Parathyroid adenoma (tissue), 2 donors: ENCODE data around the gene GIMD1.

Experiments
- H2AFZ ChIP-seq: fragments of 300-600 bp; sonication (generic); one replicate; pipeline ENCODE4 v1.7.0; 2017; ENCODE audit warnings: antibody characterized with exemption, mild to moderate bottlenecking
- H3K27ac ChIP-seq: fragments of 300-600 bp; sonication (generic); one replicate; pipeline ENCODE4 v1.7.0; 2017
- H3K27me3 ChIP-seq: fragments of 300-600 bp; sonication (generic); one replicate; pipeline ENCODE4 v1.7.0; 2017; ENCODE audit warnings: low read length; ENCODE audit not compliant: control insufficient read depth, insufficient read depth
- H3K36me3 ChIP-seq: fragments of 300-600 bp; sonication (generic); one replicate; pipeline ENCODE4 v1.7.0; 2017; ENCODE audit warnings: low read length; ENCODE audit not compliant: control insufficient read depth, insufficient read depth
- H3K4me1 ChIP-seq: fragments of 300-600 bp; sonication (generic); one replicate; pipeline ENCODE4 v1.7.0; 2017; ENCODE audit warnings: control low read depth
- H3K4me2 ChIP-seq: fragments of 300-600 bp; sonication (generic); one replicate; pipeline ENCODE4 v1.7.0; 2017; ENCODE audit warnings: low read length
- H3K4me3 ChIP-seq: fragments of 300-600 bp; sonication (generic); one replicate; pipeline ENCODE4 v1.7.0; 2017; ENCODE audit warnings: low read depth, low read length
- H3K79me2 ChIP-seq: fragments of 300-600 bp; sonication (generic); one replicate; pipeline ENCODE4 v1.7.0; 2017; ENCODE audit warnings: control low read depth
- H3K9ac ChIP-seq: fragments of 300-600 bp; sonication (generic); one replicate; pipeline ENCODE4 v1.7.0; 2017; ENCODE audit warnings: mild to moderate bottlenecking
- H3K9me3 ChIP-seq: fragments of 300-600 bp; sonication (generic); one replicate; pipeline ENCODE4 v1.7.0; 2017; ENCODE audit warnings: low read length; ENCODE audit not compliant: control insufficient read depth
- CTCF ChIP-seq: fragments of 300-600 bp; sonication (generic); IDR thresholded peaks from one replicate; pipeline ENCODE4 v1.7.0; 2017; ENCODE audit warnings: antibody characterized with exemption, mild to moderate bottlenecking
- donor health status: primary hyperparathyroidism.

The GIMD1 gene

GRCh38 chr4:106320235-106320634 is 48.3 kb downstream of the GIMD1 start:
- Histone ChIP-seq H3K27ac (no peak overlapping the region), H3K4me3 (no peak overlapping the region), H3K4me1 (peaks cover 3% of the 10 kb centered on the region), H3K27me3 (no peaks in the 10 kb centered on the region), H3K36me3 (no peaks in the 10 kb centered on the region), H3K9ac (no peak overlapping the region), H3K4me2 (no peak overlapping the region), H3K9me3 (no peaks in the 10 kb centered on the region), H2AFZ (no peak overlapping the region), H3K79me2 (peaks cover 4% of the 10 kb centered on the region)
- no peak for TF ChIP-seq CTCF

GRCh38 chr4:106318511-106318910 is 50.1 kb downstream of the GIMD1 start:
- Histone ChIP-seq H3K27me3 (no peaks in the 10 kb centered on the region), H3K9ac (no peak overlapping the region), H2AFZ (no peak overlapping the region), H3K79me2 (peaks cover 4% of the 10 kb centered on the region), H3K4me2 (no peak overlapping the region), H3K27ac (no peak overlapping the region), H3K4me3 (no peak overlapping the region), H3K9me3 (no peaks in the 10 kb centered on the region), H3K36me3 (no peaks in the 10 kb centered on the region), H3K4me1 (peaks cover 5% of the 10 kb centered on the region)
- no peak for TF ChIP-seq CTCF

GRCh38 chr4:106317815-106318214 is 50.8 kb downstream of the GIMD1 start:
- Histone ChIP-seq H2AFZ (no peak overlapping the region), H3K9me3 (no peaks in the 10 kb centered on the region), H3K4me3 (peak overlapping the region; percentile 95), H3K9ac (no peak overlapping the region), H3K4me1 (peaks cover 5% of the 10 kb centered on the region), H3K79me2 (peaks cover 4% of the 10 kb centered on the region), H3K27me3 (no peaks in the 10 kb centered on the region), H3K4me2 (peak overlapping the region; percentile 86), H3K36me3 (no peaks in the 10 kb centered on the region), H3K27ac (no peak overlapping the region)
- no peak for TF ChIP-seq CTCF

GRCh38 chr4:106316773-106317409 is 51.7 kb downstream of the GIMD1 start:
- H3K79me2 ChIP-seq = peaks cover 4% of the 10 kb centered on the region
- H3K4me1 ChIP-seq = peaks cover 5% of the 10 kb centered on the region
- peak overlapping the region; percentile 63 for H3K9ac ChIP-seq

More at GRCh38 chr4:106316773-106317409, 51.7 kb downstream of the GIMD1 start:
- Histone ChIP-seq H3K4me3 (peak overlapping the region; percentile 95), H3K36me3 (no peaks in the 10 kb centered on the region), H3K4me2 (peak overlapping the region; percentile 86), H3K27me3 (no peaks in the 10 kb centered on the region), H3K9me3 (no peaks in the 10 kb centered on the region), H2AFZ (peak overlapping the region; percentile 95), H3K27ac (peak overlapping the region; percentile 96)
- TF ChIP-seq CTCF = no peak
